ENCODE results near the gene B4GALNT3. TPM values are rescaled to one million over a fixed set of nuclear protein-coding genes. Genes with fewer than 3 reads are reported as not detected.
A peak's percentile ranks its signal among the peaks of the same experiment; 100 is the strongest.

B4GALNT3 gene
- total and polyA plus RNA-seq, 2 of the 13 experiments (the other 11 are each of a cell fraction or from before 2014, with no cell fraction given), result 3.2 to 4.4 TPM

- no peak for TF ChIP-seq USF2 (IDR thresholded peaks at IDR 0.05; ENCODE audit: low read depth, low read length)
- no peak for TF ChIP-seq USF2 (CRISPR knock-in tag; IDR thresholded peaks at IDR 0.05; ENCODE audit: borderline replicate concordance)
- no peak for TF ChIP-seq NCOA2 (CRISPR knock-in tag; IDR thresholded peaks at IDR 0.05)
- peak; percentile 25; the same call in 1 of the 2 replicates for TF ChIP-seq KDM1A (CRISPR knock-in tag; IDR thresholded peaks at IDR 0.05)
- no peak for TF ChIP-seq KLF9 (CRISPR knock-in tag; IDR thresholded peaks at IDR 0.05; ENCODE audit: low read depth)
- TF ChIP-seq ZNF460 (CRISPR knock-in tag; IDR thresholded peaks at IDR 0.05; ENCODE audit: borderline replicate concordance), result no peak
- no peak for TF ChIP-seq RAD51 (IDR thresholded peaks at IDR 0.05; ENCODE audit: borderline replicate concordance)
- no peak for TF ChIP-seq ZNF562 (CRISPR knock-in tag; IDR thresholded peaks at IDR 0.05; ENCODE audit: borderline replicate concordance)
- TF ChIP-seq ZBTB1 (CRISPR knock-in tag; IDR thresholded peaks at IDR 0.05; ENCODE audit: borderline replicate concordance), result no peak
- no peak for TF ChIP-seq ZSCAN5A (CRISPR knock-in tag; IDR thresholded peaks at IDR 0.05; ENCODE audit: borderline replicate concordance)
- no peak for TF ChIP-seq LCORL (IDR thresholded peaks at IDR 0.05)
- no peak for TF ChIP-seq LCORL (CRISPR knock-in tag; IDR thresholded peaks at IDR 0.05)
- TF ChIP-seq MEIS1 (CRISPR knock-in tag; IDR thresholded peaks at IDR 0.05; ENCODE audit: borderline replicate concordance), result no peak
- no peak for TF ChIP-seq ATF7-NPFF (CRISPR knock-in tag; IDR thresholded peaks at IDR 0.05; ENCODE audit: low read depth)
- 0 out of 2 replicates have a peak, but pooled peaks have one; percentile 6 for TF ChIP-seq ZFP41 (CRISPR knock-in tag; IDR thresholded peaks at IDR 0.05; ENCODE audit: borderline replicate concordance)
- TF ChIP-seq TARDBP (CRISPR knock-in tag; IDR thresholded peaks at IDR 0.05), result no peak
- TF ChIP-seq NCOR1 (IDR thresholded peaks at IDR 0.05; ENCODE audit: borderline replicate concordance, low read length), result no peak
- TF ChIP-seq FOXP1 (IDR thresholded peaks at IDR 0.05), result no peak
- no peak for TF ChIP-seq FOXP1 (CRISPR knock-in tag; IDR thresholded peaks at IDR 0.05)
- TF ChIP-seq ZC3H4 (CRISPR knock-in tag; IDR thresholded peaks at IDR 0.05; ENCODE audit: borderline replicate concordance), result 0 out of 2 replicates have a peak, but pooled peaks have one; percentile 2
- no peak for TF ChIP-seq ETV6 (CRISPR knock-in tag; conservative IDR thresholded peaks at IDR 0.05)
- TF ChIP-seq ZNF276 (CRISPR knock-in tag; IDR thresholded peaks at IDR 0.05; ENCODE audit: low read depth), result no peak
- TF ChIP-seq NFKBIZ (CRISPR knock-in tag; IDR thresholded peaks at IDR 0.05), result no peak
- TF ChIP-seq IRF2 (CRISPR knock-in tag; IDR thresholded peaks at IDR 0.05), result no peak
Measured at GRCh38 chr12:572532-572899, 112.8 kb downstream of the B4GALNT3 start (continued).
